GM12878 (cell line): ENCODE results near the gene RFTN2. TPM values are rescaled to one million over a fixed set of nuclear protein-coding genes. Genes with fewer than 3 reads are reported as not detected.

Experiments used
- ATAC-seq: fragments of 200-7000 bp; cut with Tn5 transposase; 3 replicates; pipeline ENCODE4 v1.9.1; 2020; ENCODE audit warnings: mild to moderate bottlenecking, moderate library complexity
- BruUV-seq: library from RNA; stranded (reverse); fragments of 400-500 nt; replicated peaks from 2 replicates; lab custom pipeline; 2021; lab: Mats Ljungman, UMichigan
- CTCF ChIA-PET: fragments of 300-600 bp; sonication (Branson Sonifier 250); formaldehyde crosslinking; extraction: SDS; loops from one replicate; lab custom pipeline; 2021; ENCODE audit warnings: inconsistent platforms; lab: Yijun Ruan, JAX
- POLR2A ChIA-PET: fragments of 350-600 bp; formaldehyde crosslinking; extraction: SDS; loops from one replicate; lab custom pipeline; 2021; ENCODE audit warnings: inconsistent platforms; lab: Charles Lee
- RAD21 ChIA-PET: fragments of 300-600 bp; sonication (Branson Sonifier 250); formaldehyde crosslinking; loops from one replicate; lab custom pipeline; 2023; ENCODE audit warnings: antibody characterized with exemption; ENCODE audit not compliant: unreplicated experiment; lab: Charles Lee
- SMC1A ChIA-PET: fragments of 300-600 bp; sonication (Branson Sonifier 250); formaldehyde crosslinking; loops from one replicate; lab custom pipeline; 2023; ENCODE audit not compliant: unreplicated experiment, uncharacterized antibody; lab: Charles Lee
- DNase-seq: peaks from one replicate; pipeline ENCODE4 v3.0.0-alpha.2; 2011; ENCODE audit warnings: low read depth, low spot score
- FAIRE-seq: peaks from 3 replicates; lab custom pipeline; 2011; peaks lifted over from hg19 to GRCh38; lab: Jason Lieb, UNC
- H2AFZ ChIP-seq: 2 replicates; pipeline ENCODE4 v1.6.0; 2011; ENCODE audit warnings: low read depth, low read length, control low read depth; ENCODE audit not compliant: control insufficient read depth
- H3K27ac ChIP-seq: 2 replicates; pipeline ENCODE4 v1.5.1; 2011; ENCODE audit warnings: control low read depth; ENCODE audit not compliant: control insufficient read depth, insufficient read depth
- H3K27me3 ChIP-seq, 2 experiments: replicated peaks in 1 of 2; 2 replicates each; pipeline versions ENCODE4 v1.6.0 to v1.6.1; 2011; ENCODE audit warnings: low read length in 1 of 2; ENCODE audit not compliant: control insufficient read depth in 2 of 2, insufficient read depth in 2 of 2
- H3K36me3 ChIP-seq, 2 experiments: 2 replicates each; pipeline ENCODE4 v1.5.1; 2011; ENCODE audit warnings: low read length in 1 of 2; ENCODE audit not compliant: control insufficient read depth in 2 of 2, insufficient read depth in 2 of 2
- H3K4me1 ChIP-seq: 2 replicates; pipeline ENCODE4 v1.6.1; 2011; ENCODE audit warnings: mild to moderate bottlenecking, low read length, moderate library complexity, mixed read lengths; ENCODE audit not compliant: control insufficient read depth, insufficient read depth
- H3K4me2 ChIP-seq: 2 replicates; pipeline ENCODE4 v1.6.0; 2011; ENCODE audit warnings: control low read depth; ENCODE audit not compliant: control insufficient read depth, insufficient read depth
- H3K4me3 ChIP-seq: fragments of 200-600 bp; sonication (generic); 2 replicates; pipeline ENCODE4 v1.5.1; 2016
- H3K79me2 ChIP-seq: 2 replicates; pipeline ENCODE4 v1.6.0; 2011; ENCODE audit warnings: low read length; ENCODE audit not compliant: control insufficient read depth, insufficient read depth
- H3K9ac ChIP-seq: 2 replicates; pipeline ENCODE4 v1.8.0; 2011; ENCODE audit warnings: low read length, control low read depth, mixed read lengths; ENCODE audit not compliant: control insufficient read depth, insufficient read depth
- H3K9me3 ChIP-seq: replicated peaks from 3 replicates; pipeline ENCODE4 v1.5.1; 2011; ENCODE audit warnings: mild to moderate bottlenecking, low read length; ENCODE audit not compliant: control insufficient read depth, insufficient read depth
- H4K20me1 ChIP-seq: 2 replicates; pipeline ENCODE4 v1.6.0; 2011; ENCODE audit not compliant: control insufficient read depth, insufficient read depth
- BCL11A ChIP-seq: IDR thresholded peaks from 2 replicates; pipeline ENCODE4 v1.6.1; 2011; ENCODE audit warnings: low read depth, low read length
- FOXK2 ChIP-seq: fragments of 450-650 bp; IDR thresholded peaks from 2 replicates; pipeline ENCODE4 v1.6.1; 2017; ENCODE audit warnings: mild to moderate bottlenecking, moderate library complexity
- FOXM1 ChIP-seq: IDR thresholded peaks from 2 replicates; pipeline ENCODE4 v1.6.1; 2012; ENCODE audit warnings: low read depth, mild to moderate bottlenecking, inconsistent platforms, low read length, moderate library complexity
- HSF1 ChIP-seq: fragments of 150-350 bp; IDR thresholded peaks from 2 replicates; pipeline ENCODE4 v1.6.1; 2014; ENCODE audit warnings: mild to moderate bottlenecking, low read depth, low read length
- IKZF2 ChIP-seq, 2 experiments: fragments of 450-650 bp; IDR thresholded peaks; 2 replicates each; pipeline ENCODE4 v1.6.1; 2017; ENCODE audit warnings: mild to moderate bottlenecking in 2 of 2, moderate library complexity in 2 of 2
- KDM1A ChIP-seq: fragments of 200-600 bp; sonication (generic); IDR thresholded peaks from 2 replicates; pipeline ENCODE4 v1.6.1; 2016; ENCODE audit warnings: borderline replicate concordance
- MAX ChIP-seq: IDR thresholded peaks from 2 replicates; pipeline ENCODE4 v1.6.1; 2012; ENCODE audit warnings: low read depth, low read length, improper control_type of control experiment
- MTA3 ChIP-seq: IDR thresholded peaks from 2 replicates; pipeline ENCODE4 v1.6.1; 2012; ENCODE audit warnings: low read length, inconsistent platforms, borderline replicate concordance
- NRF1 ChIP-seq: conservative IDR thresholded peaks from 2 replicates; pipeline ENCODE4 v1.6.1; 2011; ENCODE audit warnings: mild to moderate bottlenecking, low read depth, low read length, improper control_type of control experiment
- RBBP5 ChIP-seq: fragments of 200-600 bp; sonication (generic); conservative IDR thresholded peaks from 2 replicates; pipeline ENCODE4 v1.6.1; 2016
- RELA ChIP-seq: fragments of 450-650 bp; IDR thresholded peaks from 2 replicates; pipeline ENCODE4 v1.8.0; 2014; ENCODE audit warnings: borderline replicate concordance; ENCODE audit not compliant: partially characterized antibody
- SIN3A ChIP-seq: IDR thresholded peaks from 2 replicates; pipeline ENCODE4 v1.6.1; 2012; ENCODE audit warnings: low read depth, low read length, improper control_type of control experiment
- TAF1 ChIP-seq: IDR thresholded peaks from 2 replicates; pipeline ENCODE4 v1.6.1; 2011; ENCODE audit warnings: mild to moderate bottlenecking, low read depth, low read length, borderline replicate concordance
- TCF12 ChIP-seq: IDR thresholded peaks from 2 replicates; pipeline ENCODE4 v1.6.1; 2011; ENCODE audit warnings: low read depth, mild to moderate bottlenecking, low read length
- YBX1 ChIP-seq: fragments of 450-650 bp; IDR thresholded peaks from 2 replicates; pipeline ENCODE4 v1.6.1; 2016; ENCODE audit warnings: antibody characterized with exemption
- ZNF274 ChIP-seq: IDR thresholded peaks from one replicate; pipeline ENCODE4 v1.8.0; 2011; ENCODE audit not compliant: insufficient read length, insufficient read depth
- ZNF592 ChIP-seq: fragments of 450-650 bp; IDR thresholded peaks from 2 replicates; pipeline ENCODE4 v1.6.1; 2017; ENCODE audit warnings: mild to moderate bottlenecking, moderate library complexity
- WGBS: methylation state at CpG from one replicate; pipeline ENCODE4 v1.1.6; 2016; ENCODE audit warnings: low lambda C conversion rate; ENCODE audit not compliant: insufficient replicate concordance, insufficient coverage; ENCODE audit errors: missing lambda C conversion rate; 5-methylcytosine and 5-hydroxymethylcytosine counted together
- in situ Hi-C: fragments of 300-500 bp; cut with MboI; formaldehyde crosslinking; loops from 9 replicates; pipeline ENCODE4 v1.14.3; 2018; ENCODE audit warnings: mixed read lengths
- intact Hi-C: fragments of 100-400 bp; cut with micrococcal nuclease; formaldehyde crosslinking; loops from one replicate; pipeline ENCODE4 v1.14.2; 2022; ENCODE audit not compliant: unreplicated experiment
- polyA plus RNA-seq, 11 experiments: library from polyadenylated mRNA; depleted of rRNA in 4 of 11; unstranded in 6 of 11; stranded (reverse) in 5 of 11; fragments of >200 nt; fragmentation: Nextera tagmentation in 4 of 11; fragmentation: Illumina TruSeq in 1 of 11; extraction: Ambion mirVana in 4 of 11; extraction: Trizol in 1 of 11; gene quantifications; 1 replicate in 1 of 11; 2 replicates in 10 of 11; pipeline versions ENCODE4 v1.2.1 to v1.2.3, GENCODE V29; 2011 to 2016; ENCODE audit warnings: inconsistent platforms in 2 of 11, missing spikeins in 2 of 11, low read depth in 1 of 11
- total RNA-seq, 4 experiments: library from RNA; depleted of rRNA in 3 of 4; stranded (reverse); fragments of >200 nt in 3 of 4; fragmentation: Illumina TruSeq in 1 of 4; extraction: Trizol in 1 of 4; gene quantifications; 2 replicates each; pipeline versions ENCODE4 v1.2.1 to v1.2.3, GENCODE V29; 2013 to 2021
- TF ChIP-seq, protein P1 (sequence below): fragments of 150-350 bp; IDR thresholded peaks from 2 replicates; pipeline ENCODE4 v1.6.1; 2016; ENCODE audit warnings: low read depth, low read length

RFTN2 gene
- total and polyA plus RNA-seq, 10 of the 15 experiments (the other 5 are each of a cell fraction or from before 2014, with no cell fraction given), result 0.09 to 0.23 TPM; not detected in 8

- Histone ChIP-seq H3K36me3 (peaks cover 0 to 3% of the 10 kb centered on the region in 2 experiments; a peak in 1 of 4 replicates), H3K4me2 (no peak overlapping the region)
- no peak for ATAC-seq
- TF ChIP-seq FOXM1 (no peak), ZNF274 (no peak), SIN3A (no peak), KDM1A (no peak), TAF1 (no peak), NRF1 (no peak), RELA (no peak), FOXK2 (no peak), RBBP5 (no peak), YBX1 (no peak), BCL11A (no peak), MTA3 (no peak), HSF1 (no peak), MAX (no peak), ZNF592 (no peak), TCF12 (no peak), IKZF2 (IDR thresholded peaks at IDR 0.05) (no peak)
- TF ChIP-seq, protein P1, sequence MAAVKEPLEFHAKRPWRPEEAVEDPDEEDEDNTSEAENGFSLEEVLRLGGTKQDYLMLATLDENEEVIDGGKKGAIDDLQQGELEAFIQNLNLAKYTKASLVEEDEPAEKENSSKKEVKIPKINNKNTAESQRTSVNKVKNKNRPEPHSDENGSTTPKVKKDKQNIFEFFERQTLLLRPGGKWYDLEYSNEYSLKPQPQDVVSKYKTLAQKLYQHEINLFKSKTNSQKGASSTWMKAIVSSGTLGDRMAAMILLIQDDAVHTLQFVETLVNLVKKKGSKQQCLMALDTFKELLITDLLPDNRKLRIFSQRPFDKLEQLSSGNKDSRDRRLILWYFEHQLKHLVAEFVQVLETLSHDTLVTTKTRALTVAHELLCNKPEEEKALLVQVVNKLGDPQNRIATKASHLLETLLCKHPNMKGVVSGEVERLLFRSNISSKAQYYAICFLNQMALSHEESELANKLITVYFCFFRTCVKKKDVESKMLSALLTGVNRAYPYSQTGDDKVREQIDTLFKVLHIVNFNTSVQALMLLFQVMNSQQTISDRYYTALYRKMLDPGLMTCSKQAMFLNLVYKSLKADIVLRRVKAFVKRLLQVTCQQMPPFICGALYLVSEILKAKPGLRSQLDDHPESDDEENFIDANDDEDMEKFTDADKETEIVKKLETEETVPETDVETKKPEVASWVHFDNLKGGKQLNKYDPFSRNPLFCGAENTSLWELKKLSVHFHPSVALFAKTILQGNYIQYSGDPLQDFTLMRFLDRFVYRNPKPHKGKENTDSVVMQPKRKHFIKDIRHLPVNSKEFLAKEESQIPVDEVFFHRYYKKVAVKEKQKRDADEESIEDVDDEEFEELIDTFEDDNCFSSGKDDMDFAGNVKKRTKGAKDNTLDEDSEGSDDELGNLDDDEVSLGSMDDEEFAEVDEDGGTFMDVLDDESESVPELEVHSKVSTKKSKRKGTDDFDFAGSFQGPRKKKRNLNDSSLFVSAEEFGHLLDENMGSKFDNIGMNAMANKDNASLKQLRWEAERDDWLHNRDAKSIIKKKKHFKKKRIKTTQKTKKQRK, result no peak
These were observed 118.9 kb downstream of the RFTN2 start for GRCh38 chr2:197556456-197556855.

More at GRCh38 chr2:197556456-197556855, 118.9 kb downstream of the RFTN2 start:
- no peak overlapping the region for H3K27ac ChIP-seq
- no TSS peak for BruUV-seq
- no peak overlapping the region for H3K9ac ChIP-seq
- no peaks in the 10 kb centered on the region for H4K20me1 ChIP-seq
- no peaks in the 10 kb centered on the region for H3K4me1 ChIP-seq
- 89% methylated on average over 1 of the region's 1 CpG for WGBS
- FAIRE-seq (no peak), DNase-seq (no peak)
- SMC1A ChIA-PET, result interaction anchor here (0.7 kb wide), 1 partner anchor 32 kb away, joined by 3 read pairs; no protein-coding TSS in a partner anchor
- H3K4me3 ChIP-seq, result no peak overlapping the region
- RAD21 ChIA-PET, result no interaction called here
- no peak overlapping the region for H2AFZ ChIP-seq
- no peaks in the 10 kb centered on the region for H3K27me3 ChIP-seq
- POLR2A ChIA-PET, result no interaction called here
- in situ Hi-C loops (no loop called here), intact Hi-C loops (no loop called here)
- CTCF ChIA-PET, result no interaction called here
- no peaks in the 10 kb centered on the region for H3K79me2 ChIP-seq
- H3K9me3 ChIP-seq, result no peaks in the 10 kb centered on the region
